EL (cell line): ENCODE data around the gene THAP9.

Source experiments
- DNase-seq: peaks from one replicate; pipeline ENCODE4 v3.0.0-alpha.2; 2016

Gene THAP9

DNA sequence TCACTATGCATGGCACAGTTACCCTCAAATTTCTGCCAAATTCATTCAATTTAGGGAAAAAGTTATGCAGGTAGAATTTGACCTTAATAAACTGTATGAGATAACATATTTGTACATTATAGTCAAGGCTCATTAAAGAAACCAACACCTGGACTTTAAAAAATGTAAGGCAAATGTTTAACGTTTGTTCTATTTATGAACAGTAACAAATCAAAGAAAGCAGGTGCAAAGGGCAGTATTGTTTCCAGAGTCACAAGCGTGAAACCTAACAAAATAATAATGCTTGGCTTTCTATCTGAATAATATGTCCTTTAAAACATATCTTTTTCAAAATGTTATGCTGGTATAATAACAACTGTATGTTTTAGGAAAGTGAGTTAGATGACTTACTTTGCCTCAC is 68.9 kb downstream of the THAP9 start:
- DNase-seq, result no peak
